NB4 (cell line): ENCODE data around the gene IL10.

ENCODE experiments used
- CTCF ChIP-seq: IDR thresholded peaks from one replicate; pipeline ENCODE4 v1.5.1; 2012; ENCODE audit warnings: low read depth, low read length
- MAX ChIP-seq: IDR thresholded peaks from 2 replicates; pipeline ENCODE4 v1.6.1; 2011; ENCODE audit warnings: low read depth, low read length
- MYC ChIP-seq: IDR thresholded peaks from 2 replicates; pipeline ENCODE4 v1.6.1; 2011; ENCODE audit warnings: low read depth, low read length
- POLR2A ChIP-seq: IDR thresholded peaks from 2 replicates; pipeline ENCODE4 v1.6.1; 2011; ENCODE audit warnings: mild to moderate bottlenecking; ENCODE audit not compliant: insufficient read length; ENCODE audit errors: extremely low read depth

- TF ChIP-seq CTCF = peak; percentile 43
- TF ChIP-seq POLR2A = no peak
- no peak for TF ChIP-seq MAX
- no peak for TF ChIP-seq MYC
These were observed 33.6 kb downstream of the IL10 start for GRCh38 chr1:206738370-206739366.
